Activated naive CD8-positive, alpha-beta T cell treated with anti-CD3 and anti-CD28 coated beads for 36 hours (primary cell): ENCODE results near the gene POLR3G. TPM values are rescaled to one million over a fixed set of nuclear protein-coding genes. Genes with fewer than 3 reads are reported as not detected.
A peak's percentile ranks its signal among the peaks of the same experiment; 100 is the strongest.

Experiments
- DNase-seq: peaks from one replicate; pipeline ENCODE4 v3.0.0; 2021
- H3K27ac Mint-ChIP-seq: one replicate; pipeline ENCODE4 v1.8.0; 2022; ENCODE audit warnings: mild to moderate bottlenecking, moderate library complexity, mixed read lengths
- H3K27me3 Mint-ChIP-seq: one replicate; pipeline ENCODE4 v1.8.0; 2022; ENCODE audit warnings: mild to moderate bottlenecking, mixed read lengths
- H3K36me3 Mint-ChIP-seq: one replicate; pipeline ENCODE4 v1.8.0; 2021; ENCODE audit warnings: mild to moderate bottlenecking, mixed read lengths
- H3K4me1 Mint-ChIP-seq: one replicate; pipeline ENCODE4 v1.8.0; 2021; ENCODE audit warnings: mixed read lengths
- H3K4me3 Mint-ChIP-seq: one replicate; pipeline ENCODE4 v1.8.0; 2022; ENCODE audit warnings: mild to moderate bottlenecking, moderate library complexity, mixed read lengths
- H3K9me3 Mint-ChIP-seq: one replicate; pipeline ENCODE4 v1.8.0; 2022; ENCODE audit warnings: mixed read lengths
- total RNA-seq, 2 experiments: library from RNA; stranded (reverse); gene quantifications; one replicate each; pipeline ENCODE4 v1.2.3, GENCODE V29; 2021

POLR3G gene
- total RNA-seq, 2 experiments from 2014 or later: 25.4 to 25.7 TPM

DNA sequence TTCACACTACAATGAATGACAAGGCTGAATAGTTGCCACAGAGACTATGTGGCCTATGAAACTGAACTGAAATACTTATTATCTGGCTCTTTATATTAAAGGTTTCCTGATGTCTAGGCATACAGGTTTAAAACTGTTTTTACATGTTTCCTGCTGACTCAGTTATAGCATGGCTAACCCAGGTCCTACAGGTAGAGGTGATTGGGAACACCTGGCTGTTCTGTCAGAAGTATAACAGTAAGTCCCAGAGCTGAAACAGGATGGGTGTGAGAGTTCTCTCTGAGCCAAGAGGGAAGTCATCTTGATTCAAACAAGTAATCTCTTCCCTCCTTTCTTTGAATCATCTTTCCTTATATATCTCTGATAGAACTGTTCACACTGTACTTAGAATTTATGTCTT is 79.0 kb downstream of the POLR3G start:
- no peak for DNase-seq
- Mint-ChIP-seq H3K9me3 (no peaks in the 10 kb centered on the region), H3K27ac (no peak overlapping the region), H3K27me3 (peaks cover 48% of the 10 kb centered on the region), H3K4me3 (no peak overlapping the region), H3K4me1 (peaks cover 6% of the 10 kb centered on the region), H3K36me3 (no peaks in the 10 kb centered on the region)

DNA sequence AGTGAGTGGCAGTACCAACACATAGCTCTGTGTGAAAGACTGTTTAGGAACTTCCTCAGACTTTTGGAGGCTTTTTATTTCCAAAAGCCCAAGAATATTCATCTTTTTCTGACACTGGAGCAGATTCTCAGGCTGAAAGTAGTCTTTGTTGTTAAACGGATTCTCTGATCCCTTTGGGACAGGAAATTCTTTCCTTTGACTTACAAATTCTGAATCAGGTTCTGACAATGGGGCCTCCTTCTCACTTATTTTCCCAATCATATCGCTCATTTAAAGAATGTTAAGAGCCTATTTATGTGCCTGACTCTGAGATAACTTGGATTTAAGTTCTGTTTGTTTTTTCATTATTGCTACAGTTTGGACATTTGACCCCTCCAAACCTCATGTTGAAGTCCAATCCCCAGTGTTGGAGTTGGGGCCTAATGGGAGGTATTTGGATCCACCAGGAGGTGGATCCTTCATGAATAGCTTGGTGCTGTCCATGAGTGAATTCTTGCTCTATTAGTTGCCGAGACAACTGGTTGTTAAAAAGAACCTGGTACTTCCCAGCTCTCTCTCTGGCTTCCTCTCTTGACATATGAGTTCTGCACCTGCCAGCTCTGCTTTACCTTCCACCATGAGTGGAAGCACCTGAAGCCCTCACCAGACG is 79.8 kb downstream of the POLR3G start:
- Mint-ChIP-seq H3K9me3 (no peaks in the 10 kb centered on the region), H3K27me3 (peaks cover 53% of the 10 kb centered on the region), H3K36me3 (no peaks in the 10 kb centered on the region), H3K4me3 (no peak overlapping the region), H3K27ac (no peak overlapping the region), H3K4me1 (peaks cover 6% of the 10 kb centered on the region)
- no peak for DNase-seq

GRCh38 chr5:90555666-90556065 is 81.0 kb downstream of the POLR3G start:
- H3K4me1 Mint-ChIP-seq: peaks cover 6% of the 10 kb centered on the region
- H3K27me3 Mint-ChIP-seq: peaks cover 62% of the 10 kb centered on the region
- H3K36me3 Mint-ChIP-seq: no peaks in the 10 kb centered on the region
- no peak for DNase-seq
- no peak overlapping the region for H3K4me3 Mint-ChIP-seq
- no peak overlapping the region for H3K27ac Mint-ChIP-seq
- H3K9me3 Mint-ChIP-seq: no peaks in the 10 kb centered on the region

GRCh38 chr5:90557391-90557790 is 82.7 kb downstream of the POLR3G start:
- Mint-ChIP-seq H3K4me1 (peaks cover 6% of the 10 kb centered on the region), H3K4me3 (no peak overlapping the region), H3K27ac (no peak overlapping the region), H3K36me3 (no peaks in the 10 kb centered on the region), H3K27me3 (peaks cover 70% of the 10 kb centered on the region), H3K9me3 (no peaks in the 10 kb centered on the region)
- DNase-seq: no peak

- Mint-ChIP-seq H3K4me1 (peaks cover 6% of the 10 kb centered on the region), H3K27ac (no peak overlapping the region), H3K27me3 (peaks cover 74% of the 10 kb centered on the region), H3K4me3 (peak overlapping the region; percentile 72), H3K36me3 (no peaks in the 10 kb centered on the region), H3K9me3 (no peaks in the 10 kb centered on the region)
- DNase-seq: no peak
These were observed 83.2 kb downstream of the POLR3G start for GRCh38 chr5:90557871-90558270.

DNA sequence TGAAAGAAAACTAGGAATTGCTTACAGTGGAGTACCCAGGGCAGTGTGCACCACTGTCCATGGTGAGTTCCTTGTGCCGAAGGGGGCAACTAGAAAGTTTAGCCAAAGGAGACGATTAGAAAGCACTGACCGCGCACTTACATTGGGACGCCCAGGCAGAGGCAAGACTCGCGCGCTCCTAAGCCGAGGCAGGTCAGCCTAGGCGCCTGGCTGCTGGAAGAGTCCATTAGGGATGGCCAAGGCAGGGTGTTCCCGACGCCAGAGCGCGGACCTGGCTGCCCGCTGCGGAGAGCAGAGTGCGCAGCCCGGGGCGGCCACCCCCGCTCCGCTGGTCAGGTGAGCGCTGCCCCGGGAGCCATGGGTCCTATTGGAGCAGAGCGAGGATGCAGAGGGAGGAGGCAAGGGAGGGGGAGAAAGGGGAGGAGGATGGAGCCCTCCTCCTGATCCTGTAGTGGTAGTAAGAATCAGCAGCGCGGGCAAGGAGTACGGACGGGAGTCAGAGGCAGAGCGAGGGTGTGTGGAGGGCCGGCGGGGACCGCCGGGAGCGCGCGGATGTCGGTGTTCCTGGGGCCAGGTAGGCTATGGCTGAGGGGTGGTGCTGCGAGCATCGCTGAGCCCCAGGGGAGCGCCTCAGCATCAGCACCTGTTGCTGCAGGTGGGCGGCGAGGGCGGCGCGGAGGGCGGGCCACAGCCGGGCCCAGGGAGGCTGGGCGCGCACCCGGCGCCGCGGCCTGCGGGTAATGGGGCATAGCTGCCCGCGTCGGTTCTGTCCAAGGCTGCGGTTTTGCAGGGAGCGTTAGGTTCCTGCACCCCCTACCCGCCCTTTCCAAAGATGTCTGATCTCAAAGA is 83.9 kb downstream of the POLR3G start, which contains the start of gene ADGRV1:
Gene ADGRV1, plus strand, starts transcription at position 454 of the 849 bp plus-strand sequence. Its CDS starts 99 bp downstream, at position 553.
- Mint-ChIP-seq H3K36me3 (no peaks in the 10 kb centered on the region), H3K27ac (no peak within 1 kb of the TSS), H3K4me3 (peak within 1 kb of the TSS; percentile 72), H3K9me3 (no peaks in the 10 kb centered on the region), H3K27me3 (peaks cover 71% of the 10 kb centered on the region), H3K4me1 (peaks cover 6% of the 10 kb centered on the region)
- DNase-seq: peak; percentile 21

DNA sequence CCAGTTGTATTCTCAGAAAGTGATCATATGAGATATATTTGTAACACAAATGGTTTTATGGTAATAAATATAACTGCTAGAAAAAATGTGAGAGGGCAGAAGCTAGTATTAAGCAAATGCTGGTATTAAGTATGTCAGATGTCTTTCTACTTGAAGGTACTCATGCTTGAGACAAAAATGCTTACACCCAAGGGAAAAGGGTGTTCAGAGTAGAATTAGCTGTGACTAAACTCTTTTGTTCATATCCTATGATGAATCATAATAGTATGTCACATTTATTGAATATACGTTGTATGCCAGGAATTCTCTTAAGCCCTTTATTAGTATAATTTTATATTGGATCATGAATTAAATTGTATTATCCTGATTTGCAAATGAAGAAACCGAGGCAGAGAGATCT is 86.1 kb downstream of the POLR3G start:
- H3K36me3 Mint-ChIP-seq: no peaks in the 10 kb centered on the region
- no peak overlapping the region for H3K4me3 Mint-ChIP-seq
- no peak overlapping the region for H3K27ac Mint-ChIP-seq
- H3K9me3 Mint-ChIP-seq: no peaks in the 10 kb centered on the region
- DNase-seq: no peak
- H3K27me3 Mint-ChIP-seq: peaks cover 67% of the 10 kb centered on the region
- H3K4me1 Mint-ChIP-seq: peaks cover 6% of the 10 kb centered on the region

- peaks cover 6% of the 10 kb centered on the region for H3K4me1 Mint-ChIP-seq
- H3K4me3 Mint-ChIP-seq: no peak overlapping the region
- DNase-seq: no peak
- peaks cover 61% of the 10 kb centered on the region for H3K27me3 Mint-ChIP-seq
- H3K9me3 Mint-ChIP-seq: no peaks in the 10 kb centered on the region
- H3K36me3 Mint-ChIP-seq: no peaks in the 10 kb centered on the region
- H3K27ac Mint-ChIP-seq: no peak overlapping the region
These were observed 87.1 kb downstream of the POLR3G start for GRCh38 chr5:90561766-90562165.

GRCh38 chr5:90562341-90562740 is 87.7 kb downstream of the POLR3G start:
- Mint-ChIP-seq H3K4me1 (peaks cover 6% of the 10 kb centered on the region), H3K4me3 (no peak overlapping the region), H3K36me3 (no peaks in the 10 kb centered on the region), H3K27me3 (peaks cover 59% of the 10 kb centered on the region), H3K9me3 (no peaks in the 10 kb centered on the region), H3K27ac (no peak overlapping the region)
- DNase-seq: no peak

- no peaks in the 10 kb centered on the region for H3K9me3 Mint-ChIP-seq
- no peak overlapping the region for H3K27ac Mint-ChIP-seq
- H3K4me3 Mint-ChIP-seq: no peak overlapping the region
- H3K27me3 Mint-ChIP-seq: peaks cover 57% of the 10 kb centered on the region
- H3K4me1 Mint-ChIP-seq: peaks cover 1% of the 10 kb centered on the region
- no peaks in the 10 kb centered on the region for H3K36me3 Mint-ChIP-seq
- no peak for DNase-seq
These were observed 88.4 kb downstream of the POLR3G start for GRCh38 chr5:90563108-90563507.

Other genes starting within 250 kb of the POLR3G start
- gene CETN3, start 65.1 kb upstream of the POLR3G start, total RNA-seq: 10 to 100 TPM; 43.7 to 45.9 TPM
- gene MBLAC2, start 93 bp upstream of the POLR3G start, total RNA-seq: 1 to 10 TPM; 5.4 to 5.6 TPM
- gene LYSMD3, start 54.7 kb downstream of the POLR3G start, total RNA-seq: 10 to 100 TPM; 14.2 to 14.8 TPM
- under 1 TPM in 1 of 2 experiments, not detected in 1; 0.14 TPM for gene ADGRV1, start 83.9 kb downstream of the POLR3G start, total RNA-seq